ELR (cell line): ENCODE measurements around the gene PAK2.
"Not testable (repeated sequence)": the region's sequence is repeated elsewhere in the genome, so short reads cannot be mapped to it uniquely, and the experiment has no call there.

Experiments used
- DNase-seq: peaks from one replicate; pipeline ENCODE4 v3.0.0-alpha.2; 2015; ENCODE audit warnings: low read depth

The PAK2 gene

GRCh38 chr3:196739671-196740480, at the start of gene PAK2:
PAK2 (plus strand) TSS chr3:196739857; CDS start chr3:196782647, 42,790 bp downstream.
- peak; percentile 90 for DNase-seq

DNA sequence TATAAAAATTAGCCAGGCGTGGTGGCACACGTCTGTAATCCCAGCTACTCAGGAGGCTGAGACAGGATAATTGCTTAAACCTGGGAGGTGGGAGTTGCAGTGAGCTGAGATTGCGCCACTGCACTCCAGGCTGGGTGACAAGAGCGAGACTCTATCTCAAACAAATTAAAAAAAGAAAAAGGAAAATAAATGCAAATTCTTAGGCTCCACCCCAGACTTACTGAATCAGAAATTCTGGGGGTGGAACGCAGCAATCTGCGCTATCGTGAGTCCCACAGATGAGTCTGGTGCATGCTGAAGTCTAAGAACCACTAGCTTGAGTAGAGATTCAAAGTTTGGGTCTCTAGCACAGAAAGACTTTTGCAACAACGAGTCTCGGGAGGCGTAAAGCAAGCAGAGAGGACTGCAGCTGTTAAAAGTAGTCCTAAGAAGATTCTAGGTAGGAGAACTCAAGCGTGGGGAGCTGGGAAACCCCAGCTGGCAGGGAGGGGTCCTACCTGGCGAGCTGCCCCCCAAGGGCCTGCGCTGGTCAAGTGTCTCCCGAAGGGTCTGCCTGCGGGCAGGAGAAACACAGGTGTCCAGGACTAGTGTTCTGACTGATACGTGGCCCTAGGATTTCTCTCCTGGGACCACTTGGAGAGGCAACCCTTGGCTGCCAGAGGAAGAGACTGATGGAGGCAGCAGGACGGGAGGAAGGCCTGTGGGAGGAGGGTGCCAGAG, 49.6 kb upstream of the PAK2 start:
- no peak for DNase-seq

- DNase-seq: no peak
These were observed 48.3 kb upstream of the PAK2 start for GRCh38 chr3:196691386-196691785.

GRCh38 chr3:196694202-196694638, 45.4 kb upstream of the PAK2 start:
- peak; percentile 62 for DNase-seq

GRCh38 chr3:196694941-196695848, 44.5 kb upstream of the PAK2 start:
- DNase-seq: no peak

- no peak for DNase-seq
These were observed 43.8 kb upstream of the PAK2 start for GRCh38 chr3:196695849-196696226.

DNA sequence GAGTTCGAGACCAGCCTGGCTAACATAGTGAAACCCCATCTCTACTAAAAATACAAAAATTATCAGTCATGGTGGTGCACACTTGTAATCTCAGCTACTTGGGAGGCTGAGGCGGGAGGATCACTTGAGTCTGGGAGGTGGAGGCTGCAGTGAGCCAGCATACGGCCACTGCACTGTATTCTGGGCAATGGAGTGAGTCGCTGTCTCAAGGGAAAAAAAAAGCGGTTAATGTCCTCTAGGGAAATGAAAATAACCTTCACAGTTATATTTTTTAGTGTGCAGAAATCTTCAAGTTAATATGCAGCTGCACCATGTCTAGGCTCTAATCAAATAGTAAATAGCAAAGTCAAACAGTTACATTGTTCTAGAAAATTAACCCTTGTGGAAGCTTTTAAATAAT, 42.4 kb upstream of the PAK2 start:
- no peak for DNase-seq

- DNase-seq: no peak
These were observed 39.9 kb upstream of the PAK2 start for GRCh38 chr3:196699749-196700148.

- DNase-seq: no peak
These were observed 38.9 kb upstream of the PAK2 start for GRCh38 chr3:196700801-196701200.

DNA sequence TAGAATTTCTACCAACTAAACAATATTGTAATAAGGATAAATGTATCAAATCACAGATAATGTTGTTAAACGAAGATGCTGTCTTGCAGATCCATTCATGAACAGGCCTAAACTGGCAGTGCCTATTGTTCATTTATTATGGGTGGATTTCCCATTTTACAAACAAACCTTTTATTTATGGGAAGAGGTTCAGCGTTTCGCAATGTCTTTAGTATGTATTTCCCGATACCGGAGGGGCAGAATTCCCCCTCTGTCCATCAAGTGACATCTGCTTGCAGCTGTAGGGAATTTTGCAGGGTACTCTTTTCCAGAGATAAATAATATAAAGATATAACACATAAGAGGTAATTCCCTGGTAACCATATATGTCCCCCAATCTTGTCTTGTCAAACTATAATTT, 33.3 kb upstream of the PAK2 start:
- DNase-seq: no peak

DNA sequence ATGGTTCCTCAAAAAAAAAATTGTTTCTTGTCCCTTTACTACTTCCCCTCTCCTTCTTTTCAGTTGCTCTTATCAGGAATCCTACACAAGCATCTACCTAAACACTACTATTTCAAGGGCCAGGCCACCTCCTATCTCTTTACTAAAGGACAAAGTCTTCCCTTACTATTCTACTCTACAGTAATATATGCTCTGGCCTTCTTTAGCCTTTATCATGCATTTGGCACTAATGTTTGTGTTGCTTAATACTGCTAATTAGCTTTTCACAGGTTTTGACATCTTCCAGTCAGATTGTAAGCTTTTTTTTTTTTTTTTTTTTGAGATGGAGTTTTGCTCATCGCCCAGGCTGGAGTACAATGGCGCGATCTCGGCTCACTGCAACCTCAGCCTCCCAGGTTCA, 32.9 kb upstream of the PAK2 start:
- no peak for DNase-seq

GRCh38 chr3:196707566-196707965, 32.1 kb upstream of the PAK2 start:
- DNase-seq: no peak

- DNase-seq: peak; percentile 27
These were observed 31.2 kb upstream of the PAK2 start for GRCh38 chr3:196708467-196708866.

DNA sequence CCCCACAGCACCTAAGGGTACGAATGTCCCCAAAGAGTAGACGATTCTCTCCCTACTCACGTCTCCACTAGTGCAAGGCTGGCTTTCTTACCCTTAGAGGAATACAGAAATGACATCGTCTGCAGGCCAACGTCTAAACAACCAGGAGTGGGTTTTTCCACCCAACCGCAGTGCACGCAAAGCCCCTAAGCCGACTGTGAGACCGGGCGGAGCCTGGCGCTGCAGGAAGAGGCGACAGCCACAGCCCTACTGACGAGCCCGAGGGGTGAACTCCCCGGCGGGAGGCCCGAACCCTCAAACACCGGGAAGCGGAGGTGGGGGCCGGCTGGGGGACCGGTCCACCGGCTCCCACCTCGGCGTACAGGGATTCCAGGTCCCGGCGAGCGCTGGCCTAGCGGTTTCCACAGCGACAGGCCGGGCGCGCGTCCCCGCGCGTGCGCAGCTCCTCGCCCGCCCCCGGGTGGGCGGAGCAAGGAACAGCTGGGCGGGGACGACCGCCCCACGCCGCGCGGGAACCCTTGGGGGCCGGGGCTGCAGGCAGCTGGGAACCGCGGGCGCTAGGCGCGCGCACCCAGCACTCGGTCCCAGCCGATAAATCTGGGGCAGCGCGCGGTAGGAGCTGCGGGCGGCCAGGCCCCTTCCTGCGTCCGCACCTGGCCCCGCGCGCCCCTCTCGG, 27.7 kb upstream of the PAK2 start, which contains the start of the genes CEP19 and PIGX:
TSS of gene CEP19 (minus strand) at position 413 of the 676 bp plus-strand sequence. CDS start 3,593 bp downstream, outside the sequence.
TSS of gene PIGX (plus strand) at position 540 of the 676 bp plus-strand sequence.
- peak; percentile 84 for DNase-seq

- DNase-seq: no peak
These were observed 26.9 kb upstream of the PAK2 start for GRCh38 chr3:196712514-196713413.

GRCh38 chr3:196717162-196717561, 22.5 kb upstream of the PAK2 start:
- DNase-seq: not testable (repeated sequence)

- no peak for DNase-seq
These were observed 18.6 kb upstream of the PAK2 start for GRCh38 chr3:196721097-196721496.

- peak; percentile 88 for DNase-seq
These were observed 12.6 kb upstream of the PAK2 start for GRCh38 chr3:196726788-196727675.

DNA sequence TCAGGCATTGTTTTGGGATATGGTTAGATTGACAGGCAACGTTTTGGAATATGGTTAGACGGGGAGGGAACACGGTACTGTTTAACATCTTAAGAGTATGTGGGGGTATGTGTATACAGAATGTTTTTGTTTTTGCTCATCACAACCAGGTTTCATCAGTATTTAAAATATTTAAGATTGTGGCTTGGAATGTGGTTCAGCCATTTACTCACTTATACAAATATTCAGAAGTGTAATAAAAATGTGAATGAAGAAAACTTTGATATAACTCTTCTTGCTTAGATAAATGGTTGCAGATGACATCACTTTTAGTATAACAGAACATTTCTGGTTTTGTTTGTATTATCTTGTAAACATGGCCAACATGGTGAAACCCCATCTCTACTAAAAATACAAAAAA, 3.9 kb upstream of the PAK2 start:
- peak; percentile 58 for DNase-seq
